Measurements from ENCODE around the gene PIM3.
"Not testable (repeated sequence)": the region's sequence is repeated elsewhere in the genome, so short reads cannot be mapped to it uniquely, and the experiment has no call there.

The PIM3 gene

GRCh38 chr22:49977578-49977977, 17.0 kb downstream of the PIM3 start:
- TF ChIP-seq CTCF (IDR thresholded peaks at IDR 0.05; ENCODE audit: low read depth, low read length) = no peak
- no peak overlapping the region for H3K4me3 ChIP-seq (ENCODE audit: low read depth, low read length)
- in situ Hi-C loops (cut with HindIII; ENCODE audit: low sequenced_read_pairs) = no loop called here
- DNase-seq (ENCODE audit: low read depth, low spot score) = no peak

- in situ Hi-C loops (cut with HindIII; ENCODE audit: low sequenced_read_pairs) = no loop called here
- peak; percentile 43 for DNase-seq (ENCODE audit: low read depth, low spot score)
- no peak overlapping the region for H3K4me3 ChIP-seq (ENCODE audit: low read depth, low read length)
- peak; percentile 70 for TF ChIP-seq CTCF (IDR thresholded peaks at IDR 0.05; ENCODE audit: low read depth, low read length)
These were observed 19.2 kb downstream of the PIM3 start for GRCh38 chr22:49979587-49980264.

- in situ Hi-C loops (cut with HindIII; ENCODE audit: low sequenced_read_pairs); DNase-seq (ENCODE audit: low read depth, low spot score); H3K4me3 ChIP-seq (ENCODE audit: low read depth, low read length): not testable (repeated sequence)
These were observed 21.2 kb downstream of the PIM3 start for GRCh38 chr22:49981799-49982198.

- in situ Hi-C loops (cut with HindIII; ENCODE audit: low sequenced_read_pairs) = no loop called here
- DNase-seq (ENCODE audit: low read depth, low spot score) = no peak
- no peak overlapping the region for H3K4me3 ChIP-seq (ENCODE audit: low read depth, low read length)
- TF ChIP-seq CTCF (IDR thresholded peaks at IDR 0.05; ENCODE audit: low read depth, low read length) = peak; percentile 25
These were observed 22.8 kb downstream of the PIM3 start for GRCh38 chr22:49983148-49984042.

GRCh38 chr22:49986325-49986724, 25.8 kb downstream of the PIM3 start:
- no peak overlapping the region for H3K4me3 ChIP-seq (ENCODE audit: low read depth, low read length)
- in situ Hi-C loops (cut with HindIII; ENCODE audit: low sequenced_read_pairs) = no loop called here
- no peak for DNase-seq (ENCODE audit: low read depth, low spot score)
- no peak for TF ChIP-seq CTCF (IDR thresholded peaks at IDR 0.05; ENCODE audit: low read depth, low read length)

GRCh38 chr22:49989826-49990225, 29.3 kb downstream of the PIM3 start:
- in situ Hi-C loops (cut with HindIII; ENCODE audit: low sequenced_read_pairs) = not testable (repeated sequence)

GRCh38 chr22:49991167-49991566, 30.6 kb downstream of the PIM3 start:
- H3K4me3 ChIP-seq (ENCODE audit: low read depth, low read length) = no peak overlapping the region
- no peak for DNase-seq (ENCODE audit: low read depth, low spot score)
- TF ChIP-seq CTCF (IDR thresholded peaks at IDR 0.05; ENCODE audit: low read depth, low read length) = no peak
- in situ Hi-C loops (cut with HindIII; ENCODE audit: low sequenced_read_pairs) = no loop called here

More at GRCh38 chr22:49989826-49990225, 29.3 kb downstream of the PIM3 start:
- DNase-seq (ENCODE audit: low read depth, low spot score); H3K4me3 ChIP-seq (ENCODE audit: low read depth, low read length): not testable (repeated sequence)
